ENCODE data around the gene TBC1D4. TPM values are rescaled to one million over a fixed set of nuclear protein-coding genes. Genes with fewer than 3 reads are reported as not detected.

Gene TBC1D4
- total and polyA plus RNA-seq, 10 of the 15 experiments (the other 5 are each of a cell fraction or from before 2014, with no cell fraction given) = 11.0 to 38.6 (median 25.5) TPM

- TF ChIP-seq KLF5 (IDR thresholded peaks at IDR 0.05; ENCODE audit: partially characterized antibody) (no peak), SREBF2 (IDR thresholded peaks at IDR 0.05; ENCODE audit: low read length) (no peak), CBFB (IDR thresholded peaks at IDR 0.05; ENCODE audit: low read depth) (no peak), STAT1 (conservative IDR thresholded peaks at IDR 0.05) (no peak), GATAD2B (conservative IDR thresholded peaks at IDR 0.05; ENCODE audit: low read depth) (no peak), CREB1 (IDR thresholded peaks at IDR 0.05; ENCODE audit: low read depth) (no peak), KDM1A (IDR thresholded peaks at IDR 0.05; ENCODE audit: borderline replicate concordance) (no peak), JUND (IDR thresholded peaks at IDR 0.05; ENCODE audit: low read depth, low read length) (no peak), GABPA (IDR thresholded peaks at IDR 0.05; ENCODE audit: low read depth) (no peak), MEF2B (IDR thresholded peaks at IDR 0.05; ENCODE audit: partially characterized antibody, poor library complexity, severe bottlenecking) (no peak), SREBF1 (IDR thresholded peaks at IDR 0.05; ENCODE audit: low read length) (no peak), RAD51 (IDR thresholded peaks at IDR 0.05) (no peak), ZNF592 (IDR thresholded peaks at IDR 0.05) (no peak)
- H3K9ac ChIP-seq (ENCODE audit: control insufficient read depth, insufficient read depth, low read length) = no peak overlapping the region
- H3K36me3 ChIP-seq (ENCODE audit: control insufficient read depth in 2 of 2, insufficient read depth in 2 of 2, low read length in 1 of 2) = no peaks in the 10 kb centered on the region
- BruUV-seq (replicated peaks) = no TSS peak
- no peaks in the 10 kb centered on the region for H4K20me1 ChIP-seq (ENCODE audit: control insufficient read depth, insufficient read depth)
- H3K9me3 ChIP-seq (replicated peaks; ENCODE audit: control insufficient read depth, insufficient read depth, low read length) = no peaks in the 10 kb centered on the region; the same call in 2 of the 3 replicates
- no peak overlapping the region for H3K4me3 ChIP-seq
- H3K4me1 ChIP-seq (ENCODE audit: control insufficient read depth, insufficient read depth, low read length) = peaks cover 5% of the 10 kb centered on the region
- no peaks in the 10 kb centered on the region for H3K27me3 ChIP-seq (replicated peaks in 1 of 2; ENCODE audit: control insufficient read depth in 2 of 2, insufficient read depth in 2 of 2, low read length in 1 of 2)
- RAD21 ChIA-PET (ENCODE audit: unreplicated experiment) = interaction anchor here (0.6 to 5.4 kb wide), 7 partner anchors 33 to 325 kb away, joined by 3 to 46 read pairs (median 8); partner anchors contain the start of genes COMMD6, TBC1D4 and UCHL3
- intact Hi-C loops (cut with micrococcal nuclease; ENCODE audit: unreplicated experiment) = loop anchor here (10.0 kb wide), 1 partner anchor 274 kb away; no protein-coding TSS in a partner anchor
- FAIRE-seq (no peak), DNase-seq (ENCODE audit: low read depth, low spot score) (no peak), ATAC-seq (no peak)
- SMC1A ChIA-PET (ENCODE audit: uncharacterized antibody, unreplicated experiment) = interaction anchor here (0.7 to 7.3 kb wide), 14 partner anchors 32 to 269 kb away, joined by 3 to 75 read pairs (median 5); partner anchors contain the start of gene TBC1D4
- CTCF ChIA-PET = interaction anchor here (0.7 to 6.4 kb wide), 19 partner anchors 10 to 499 kb away, joined by 3 to 47 read pairs (median 5); partner anchors contain the start of gene TBC1D4
- no peak overlapping the region for H2AFZ ChIP-seq (ENCODE audit: control insufficient read depth, low read depth, low read length)
- H3K4me2 ChIP-seq (ENCODE audit: control insufficient read depth, insufficient read depth) = no peak overlapping the region
- no peak overlapping the region for H3K27ac ChIP-seq (ENCODE audit: control insufficient read depth, insufficient read depth)
- 0% methylated on average over 1 of the region's 1 CpG for WGBS (ENCODE audit: insufficient coverage, insufficient replicate concordance, low lambda C conversion rate, missing lambda C conversion rate)
- H3K79me2 ChIP-seq (ENCODE audit: control insufficient read depth, insufficient read depth, low read length) = peaks cover 14% of the 10 kb centered on the region
- in situ Hi-C loops (cut with MboI) = loop anchor here (5.0 kb wide), 2 partner anchors 117 to 177 kb away; partner anchors contain the start of gene UCHL3
- POLR2A ChIA-PET = no interaction called here
Measured at GRCh38 chr13:75370774-75371173, 111.2 kb downstream of the TBC1D4 start.

Data from GM12878 (cell line).